ENCODE data around the gene IL19.

GRCh38 chr1:206739411-206740076 is 31.0 kb upstream of the IL19 start:
- TF ChIP-seq POLR2A (IDR thresholded peaks at IDR 0.05) (no peak), EP300 (IDR thresholded peaks at IDR 0.05) (no peak)
- TF ChIP-seq, protein P1, sequence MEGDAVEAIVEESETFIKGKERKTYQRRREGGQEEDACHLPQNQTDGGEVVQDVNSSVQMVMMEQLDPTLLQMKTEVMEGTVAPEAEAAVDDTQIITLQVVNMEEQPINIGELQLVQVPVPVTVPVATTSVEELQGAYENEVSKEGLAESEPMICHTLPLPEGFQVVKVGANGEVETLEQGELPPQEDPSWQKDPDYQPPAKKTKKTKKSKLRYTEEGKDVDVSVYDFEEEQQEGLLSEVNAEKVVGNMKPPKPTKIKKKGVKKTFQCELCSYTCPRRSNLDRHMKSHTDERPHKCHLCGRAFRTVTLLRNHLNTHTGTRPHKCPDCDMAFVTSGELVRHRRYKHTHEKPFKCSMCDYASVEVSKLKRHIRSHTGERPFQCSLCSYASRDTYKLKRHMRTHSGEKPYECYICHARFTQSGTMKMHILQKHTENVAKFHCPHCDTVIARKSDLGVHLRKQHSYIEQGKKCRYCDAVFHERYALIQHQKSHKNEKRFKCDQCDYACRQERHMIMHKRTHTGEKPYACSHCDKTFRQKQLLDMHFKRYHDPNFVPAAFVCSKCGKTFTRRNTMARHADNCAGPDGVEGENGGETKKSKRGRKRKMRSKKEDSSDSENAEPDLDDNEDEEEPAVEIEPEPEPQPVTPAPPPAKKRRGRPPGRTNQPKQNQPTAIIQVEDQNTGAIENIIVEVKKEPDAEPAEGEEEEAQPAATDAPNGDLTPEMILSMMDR (IDR thresholded peaks at IDR 0.05): no peak
